ENCODE measurements around the gene SCO2.

The SCO2 gene

DNA sequence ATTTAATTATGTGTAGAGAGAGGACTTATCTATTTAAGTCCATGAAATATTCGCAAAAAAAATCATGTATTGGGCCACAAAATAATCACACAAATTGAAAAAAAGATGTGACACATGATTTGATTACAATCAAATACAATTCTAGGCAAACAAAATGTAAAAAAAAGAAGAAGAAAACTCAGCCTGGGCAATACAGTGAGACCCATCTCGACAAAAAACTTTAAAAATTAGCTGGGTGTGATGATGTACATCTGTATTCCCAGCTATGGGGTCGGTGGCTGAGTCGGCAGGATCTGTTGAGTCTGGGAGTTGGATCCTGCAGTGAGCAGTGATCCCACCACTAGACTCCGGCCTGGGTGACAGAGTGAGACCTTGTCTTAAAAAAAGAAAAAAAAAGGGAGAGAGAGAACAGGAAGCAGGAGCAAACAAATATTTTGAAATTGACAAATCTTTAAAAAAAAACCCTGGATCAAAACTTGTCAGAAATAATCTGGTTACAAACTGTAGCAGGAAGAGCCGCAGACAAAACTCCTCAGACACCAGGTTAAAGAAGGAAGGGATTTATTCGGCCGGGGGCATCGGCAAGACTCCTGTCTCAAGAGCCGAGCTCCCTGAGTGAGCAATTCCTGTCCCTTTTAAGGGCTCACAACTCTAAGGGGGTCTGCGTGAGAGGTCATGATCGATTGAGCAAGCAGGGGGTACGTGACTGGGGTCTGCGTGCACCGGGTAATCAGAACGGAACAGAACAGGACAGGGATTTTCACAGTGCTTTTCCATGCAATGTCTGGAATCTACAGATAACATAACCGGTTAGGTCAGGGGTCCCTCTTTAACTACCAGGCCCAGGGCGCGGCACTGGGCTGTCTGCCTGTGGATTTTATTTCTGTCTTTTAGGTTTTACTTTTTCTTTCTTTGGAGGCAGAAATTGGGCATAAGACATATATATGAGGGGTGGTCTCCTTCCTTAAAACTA lies 7.7 kb upstream of the SCO2 start:
- no peak for DNase-seq (ENCODE audit: extremely low read depth in 1 of 2, low read depth in 1 of 2)

DNA sequence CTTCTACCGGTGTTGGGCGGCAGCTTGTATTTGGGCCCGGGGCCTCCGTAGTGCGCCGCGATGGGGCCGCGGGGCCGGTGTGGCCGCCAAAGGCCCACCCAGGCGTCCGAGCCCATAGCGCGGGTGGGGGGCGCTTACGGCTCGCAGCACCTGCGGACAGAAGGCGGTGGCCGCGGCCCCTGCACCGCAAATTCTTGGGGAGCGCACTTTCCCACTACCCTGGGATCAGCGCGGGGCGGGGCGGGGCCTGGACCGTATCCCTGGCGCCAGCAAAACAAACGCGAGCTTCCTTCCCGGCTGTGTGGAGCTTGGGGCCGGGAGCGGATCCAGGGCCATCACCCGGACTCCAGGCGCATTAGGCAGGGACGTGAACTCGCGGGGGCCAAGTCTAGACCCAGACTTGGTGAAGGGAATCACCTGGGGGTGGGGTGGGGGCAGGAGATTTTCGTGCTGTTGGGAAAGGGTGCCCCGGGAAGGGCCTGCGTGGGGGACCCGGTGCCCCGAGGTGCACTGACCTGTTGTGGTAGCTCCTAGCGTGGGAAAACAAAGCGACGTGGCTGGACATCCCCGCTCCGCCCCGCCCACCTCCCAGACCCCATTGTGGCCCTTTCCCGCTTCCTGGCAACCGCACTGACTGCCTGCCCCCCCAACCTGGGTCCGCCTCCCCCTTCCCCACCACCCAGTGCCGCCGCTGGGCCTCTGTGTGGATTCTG lies 6.7 kb upstream of the SCO2 start:
- DNase-seq (ENCODE audit: extremely low read depth in 1 of 2, low read depth in 1 of 2) = no peak

GRCh38 chr22:50531546-50531961 lies 6.2 kb upstream of the SCO2 start:
- no peak for DNase-seq (ENCODE audit: extremely low read depth in 1 of 2, low read depth in 1 of 2)

GRCh38 chr22:50530877-50531545 lies 5.6 kb upstream of the SCO2 start:
- peak; percentile 74 to 87 for DNase-seq (ENCODE audit: extremely low read depth in 1 of 2, low read depth in 1 of 2)

GRCh38 chr22:50530580-50530876 lies 5.1 kb upstream of the SCO2 start:
- DNase-seq (ENCODE audit: extremely low read depth in 1 of 2, low read depth in 1 of 2) = no peak

DNA sequence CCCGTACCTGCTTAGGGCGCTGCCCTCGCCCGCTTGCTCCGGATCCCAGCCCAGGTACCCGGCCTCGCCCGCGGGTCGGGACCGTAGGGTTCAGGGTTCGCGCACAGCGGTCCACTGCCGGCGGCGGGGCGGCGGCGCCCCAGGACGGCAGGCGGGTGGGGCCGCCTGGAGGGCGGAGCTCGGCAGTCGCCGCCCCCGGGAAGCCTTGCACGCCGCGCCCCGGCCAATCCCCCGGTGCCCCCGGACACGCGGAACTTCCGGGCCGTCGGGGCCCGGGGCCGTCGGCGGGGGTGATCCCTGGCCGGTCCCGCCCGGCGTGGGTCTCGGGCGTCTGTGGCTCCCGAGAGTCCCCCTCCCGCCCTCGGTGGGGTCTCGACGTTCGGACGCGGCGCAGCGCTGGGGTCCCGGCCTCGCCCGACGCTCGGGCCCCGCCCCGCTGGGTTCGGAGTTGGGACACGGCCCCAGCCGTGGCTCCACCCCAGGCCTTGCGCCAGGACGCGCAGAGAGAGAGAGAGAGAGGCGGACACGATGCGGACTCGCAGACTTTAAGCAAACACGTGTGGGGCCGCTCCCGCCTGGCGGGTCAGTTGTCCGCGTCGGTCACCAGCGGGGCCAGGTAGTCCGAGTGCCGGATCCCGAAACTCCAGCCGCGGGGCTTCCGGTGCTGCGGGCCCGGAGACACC lies 4.6 kb upstream of the SCO2 start, which contains the start of gene TYMP:
TSS of gene TYMP (minus strand) at position 116 of the 683 bp plus-strand sequence. CDS start 303 bp downstream, outside the sequence.
- no peak for DNase-seq (ENCODE audit: extremely low read depth in 1 of 2, low read depth in 1 of 2)

DNA sequence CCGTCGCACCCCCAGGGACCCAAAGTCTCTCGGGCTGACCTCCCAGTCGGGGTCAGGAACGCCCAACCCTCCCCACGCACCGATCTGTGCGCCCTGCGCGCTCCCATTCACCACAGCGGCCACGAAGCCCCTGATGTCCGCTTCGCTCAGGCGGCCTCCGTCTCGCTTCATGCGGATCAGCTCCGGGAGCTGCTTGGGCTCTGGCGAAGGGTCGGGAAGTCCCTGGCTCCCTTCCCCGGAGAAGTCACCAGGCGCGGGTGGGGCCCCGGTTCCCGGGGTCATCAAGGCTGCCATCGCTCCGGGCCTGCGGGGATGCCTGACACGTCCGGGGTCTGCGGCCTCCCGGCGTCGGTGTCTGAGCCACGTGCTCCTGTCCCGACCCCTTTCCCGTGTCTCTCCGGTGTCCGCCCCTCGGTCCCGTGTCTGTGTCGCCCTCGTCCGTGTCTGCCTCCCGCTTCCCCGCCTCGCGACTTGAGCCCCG lies 4.1 kb upstream of the SCO2 start:
- DNase-seq (ENCODE audit: extremely low read depth in 1 of 2, low read depth in 1 of 2) = no peak

- no peak for DNase-seq (ENCODE audit: extremely low read depth in 1 of 2, low read depth in 1 of 2)
Observed at GRCh38 chr22:50528682-50529415, 3.5 kb upstream of the SCO2 start.

DNA sequence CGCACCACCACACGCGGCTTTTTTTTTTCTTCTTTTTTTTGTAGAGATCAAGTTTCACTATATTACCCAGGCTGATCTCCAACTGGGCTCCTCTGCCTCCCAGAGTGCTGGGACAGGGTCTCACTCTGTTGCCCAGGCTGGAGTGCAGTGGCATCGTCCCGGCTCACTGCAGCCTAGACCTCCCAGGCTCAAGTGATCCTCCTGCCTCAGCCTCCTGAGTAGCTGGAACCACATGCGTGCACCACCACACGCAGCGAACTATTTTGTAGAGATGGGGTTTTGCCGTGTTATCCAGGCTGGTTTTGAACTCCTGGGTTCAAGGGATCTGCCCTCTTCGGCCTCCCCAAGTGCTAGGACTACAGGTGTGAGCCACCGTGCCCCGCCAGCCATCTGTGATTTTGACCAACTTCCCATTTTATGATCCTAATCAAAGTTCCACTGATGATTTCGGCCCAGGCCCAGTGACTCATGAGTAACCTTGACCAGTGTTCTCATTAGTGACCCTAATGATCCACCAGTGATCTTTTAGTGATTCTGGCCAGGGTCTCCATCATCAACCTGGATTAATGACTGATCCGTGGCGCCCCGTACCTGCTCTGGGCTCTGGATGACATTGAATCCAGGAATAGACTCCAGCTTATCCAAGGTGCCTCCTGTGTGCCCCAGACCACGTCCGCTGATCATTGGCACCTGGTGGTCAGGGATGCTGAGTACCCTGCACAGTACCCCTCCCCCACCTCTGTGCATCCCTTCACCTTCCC lies 2.7 kb upstream of the SCO2 start:
- no peak for DNase-seq (ENCODE audit: extremely low read depth in 1 of 2, low read depth in 1 of 2)

- no peak for DNase-seq (ENCODE audit: extremely low read depth in 1 of 2, low read depth in 1 of 2)
Observed at GRCh38 chr22:50526834-50527801, 1.7 kb upstream of the SCO2 start.

- peak in 1 of 2 donors; percentile 78 for DNase-seq (ENCODE audit: extremely low read depth in 1 of 2, low read depth in 1 of 2)
Observed at GRCh38 chr22:50526108-50526833, 873 bp upstream of the SCO2 start.

DNA sequence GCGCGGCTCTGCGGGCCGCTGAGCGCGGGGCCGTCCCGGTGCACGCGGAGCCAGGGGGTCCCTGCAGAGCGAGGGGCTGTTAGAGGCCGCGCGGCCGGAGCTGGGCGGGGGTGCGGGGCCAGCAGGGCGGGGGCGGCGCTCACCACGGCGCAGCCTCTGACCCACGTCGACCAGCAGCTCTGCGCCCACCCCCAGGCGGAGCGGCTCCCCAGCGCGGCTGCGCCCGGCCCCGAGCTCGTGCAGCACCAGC lies 385 bp upstream of the SCO2 start:
- no peak for DNase-seq (ENCODE audit: extremely low read depth in 1 of 2, low read depth in 1 of 2)

DNA sequence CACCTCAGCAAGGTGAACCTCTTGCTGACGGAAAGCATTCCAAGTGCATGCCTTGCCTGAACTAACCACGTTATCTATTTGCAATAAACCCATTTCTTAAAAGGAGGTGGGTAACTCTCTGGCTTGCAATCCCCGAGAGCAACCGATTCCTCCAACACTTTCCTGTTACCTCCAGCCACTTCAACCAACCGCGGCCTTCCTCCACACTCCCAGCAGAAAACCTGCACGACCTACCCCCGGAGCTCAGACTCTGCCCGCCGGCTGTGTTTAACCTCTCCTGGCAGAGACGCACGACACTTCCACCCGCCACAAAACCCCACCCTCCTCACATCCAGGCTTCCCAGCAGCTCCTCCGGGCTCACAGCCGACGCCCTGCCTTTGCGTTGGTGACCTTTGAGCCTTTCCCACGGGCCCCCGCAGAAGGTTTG lies 708 bp downstream of the SCO2 start:
- DNase-seq (ENCODE audit: extremely low read depth in 1 of 2, low read depth in 1 of 2) = no peak

DNA sequence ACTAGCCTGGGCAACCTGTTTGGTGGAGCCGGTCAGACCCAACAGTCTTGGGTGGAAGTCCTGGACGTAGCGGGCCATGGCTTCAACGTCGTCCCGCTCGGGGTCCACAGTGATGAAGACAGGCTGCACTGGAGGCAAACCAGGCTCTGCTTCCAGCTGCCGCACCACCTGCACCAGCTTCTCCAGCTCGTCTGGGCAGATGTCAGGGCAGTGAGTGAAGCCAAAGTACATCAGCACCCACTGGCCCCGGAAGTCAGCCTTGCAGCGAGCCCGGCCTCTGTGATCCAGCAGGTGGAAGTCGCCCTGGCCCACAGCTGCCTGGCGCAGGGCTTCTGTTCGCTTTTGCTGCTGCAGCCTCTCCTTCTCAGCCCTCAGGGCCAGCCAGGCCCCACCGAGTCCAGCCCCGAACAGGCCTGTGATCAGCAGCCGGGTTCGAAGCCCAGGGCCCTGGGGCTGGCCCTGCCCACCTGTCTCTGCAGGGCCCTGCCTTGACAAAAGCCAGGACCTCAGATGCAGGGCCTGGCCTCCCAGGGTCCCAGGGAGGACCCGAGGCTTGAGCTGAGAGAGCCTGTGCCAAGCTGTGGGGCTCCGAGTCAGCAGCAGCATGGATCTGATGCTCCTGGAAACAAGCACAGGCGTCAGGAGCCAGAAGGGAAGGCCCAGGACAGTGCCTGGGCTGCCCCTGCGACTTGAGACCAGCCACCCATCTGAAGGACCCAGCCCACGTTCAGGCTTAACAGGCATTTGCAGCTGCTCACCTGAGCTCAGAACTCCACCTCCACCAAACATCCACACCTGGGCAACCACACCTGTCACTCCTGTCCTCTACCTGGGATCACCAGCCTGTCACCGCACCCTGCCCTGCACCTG lies 1.4 kb downstream of the SCO2 start:
- no peak for DNase-seq (ENCODE audit: extremely low read depth in 1 of 2, low read depth in 1 of 2)

GRCh38 chr22:50523458-50523805 lies 2.0 kb downstream of the SCO2 start:
- DNase-seq (ENCODE audit: extremely low read depth in 1 of 2, low read depth in 1 of 2) = no peak

GRCh38 chr22:50522806-50523438 lies 2.5 kb downstream of the SCO2 start:
- DNase-seq (ENCODE audit: extremely low read depth in 1 of 2, low read depth in 1 of 2) = no peak
